OCI-M2 (cell line): Measurements from ENCODE around the gene ARTN.

Experiments used
- DNase-seq: peaks from one replicate; lab custom pipeline; 2025; ENCODE audit not compliant: unreplicated experiment; lab: John Stamatoyannopoulos, UW

Gene ARTN

GRCh38 chr1:43933386-43934100, at the start of gene ARTN:
Gene ARTN (plus strand): TSS chr1:43933801. CDS start chr1:43935657, 1,856 bp downstream.
- no peak for DNase-seq

- no peak for DNase-seq
Measured at GRCh38 chr1:43885279-43885801, 48.3 kb upstream of the ARTN start.

- no peak for DNase-seq
Measured at GRCh38 chr1:43887748-43888147, 45.9 kb upstream of the ARTN start.

GRCh38 chr1:43890815-43891214, 42.8 kb upstream of the ARTN start:
- DNase-seq = no peak

GRCh38 chr1:43893006-43893405, 40.6 kb upstream of the ARTN start:
- no peak for DNase-seq

- DNase-seq = no peak
Measured at GRCh38 chr1:43898981-43899380, 34.6 kb upstream of the ARTN start.

- no peak for DNase-seq
Measured at GRCh38 chr1:43900386-43900785, 33.2 kb upstream of the ARTN start.

- DNase-seq = no peak
Measured at GRCh38 chr1:43901196-43901961, 32.2 kb upstream of the ARTN start.

GRCh38 chr1:43902058-43902831, 31.4 kb upstream of the ARTN start:
- DNase-seq = no peak

GRCh38 chr1:43904660-43905551, 28.7 kb upstream of the ARTN start:
- no peak for DNase-seq

- DNase-seq = no peak
Measured at GRCh38 chr1:43908226-43908625, 25.4 kb upstream of the ARTN start.

GRCh38 chr1:43908858-43909257, 24.7 kb upstream of the ARTN start:
- no peak for DNase-seq

GRCh38 chr1:43910343-43910742, 23.3 kb upstream of the ARTN start:
- no peak for DNase-seq

- DNase-seq = no peak
Measured at GRCh38 chr1:43912607-43913006, 21.0 kb upstream of the ARTN start.

GRCh38 chr1:43913051-43913501, 20.5 kb upstream of the ARTN start:
- no peak for DNase-seq

GRCh38 chr1:43913666-43914360, 19.8 kb upstream of the ARTN start:
- DNase-seq = no peak

- DNase-seq = no peak
Measured at GRCh38 chr1:43914576-43915525, 18.8 kb upstream of the ARTN start.

- no peak for DNase-seq
Measured at GRCh38 chr1:43919906-43920305, 13.7 kb upstream of the ARTN start.

- no peak for DNase-seq
Measured at GRCh38 chr1:43921022-43921421, 12.6 kb upstream of the ARTN start.
